ENCODE results near the gene SORCS1.

DNA sequence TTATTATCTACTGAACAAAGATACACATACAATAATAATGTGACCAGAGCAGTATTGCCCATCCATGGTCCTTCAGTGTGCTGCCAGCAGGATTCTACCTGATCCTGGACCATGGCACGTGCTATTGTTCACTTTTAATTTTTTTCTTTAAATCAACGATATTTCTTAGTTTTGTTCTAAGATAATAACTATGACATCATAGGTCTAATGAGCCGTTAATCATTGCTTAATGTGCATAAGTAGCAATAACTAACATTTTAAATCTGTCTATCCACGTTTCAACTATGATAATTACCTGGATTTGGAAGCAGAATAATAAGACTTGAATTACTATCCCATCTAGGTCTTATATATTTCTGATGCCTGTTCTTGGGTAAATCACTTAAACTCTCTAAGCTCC lies 253.8 kb downstream of the SORCS1 start:
- TF ChIP-seq, protein P1, sequence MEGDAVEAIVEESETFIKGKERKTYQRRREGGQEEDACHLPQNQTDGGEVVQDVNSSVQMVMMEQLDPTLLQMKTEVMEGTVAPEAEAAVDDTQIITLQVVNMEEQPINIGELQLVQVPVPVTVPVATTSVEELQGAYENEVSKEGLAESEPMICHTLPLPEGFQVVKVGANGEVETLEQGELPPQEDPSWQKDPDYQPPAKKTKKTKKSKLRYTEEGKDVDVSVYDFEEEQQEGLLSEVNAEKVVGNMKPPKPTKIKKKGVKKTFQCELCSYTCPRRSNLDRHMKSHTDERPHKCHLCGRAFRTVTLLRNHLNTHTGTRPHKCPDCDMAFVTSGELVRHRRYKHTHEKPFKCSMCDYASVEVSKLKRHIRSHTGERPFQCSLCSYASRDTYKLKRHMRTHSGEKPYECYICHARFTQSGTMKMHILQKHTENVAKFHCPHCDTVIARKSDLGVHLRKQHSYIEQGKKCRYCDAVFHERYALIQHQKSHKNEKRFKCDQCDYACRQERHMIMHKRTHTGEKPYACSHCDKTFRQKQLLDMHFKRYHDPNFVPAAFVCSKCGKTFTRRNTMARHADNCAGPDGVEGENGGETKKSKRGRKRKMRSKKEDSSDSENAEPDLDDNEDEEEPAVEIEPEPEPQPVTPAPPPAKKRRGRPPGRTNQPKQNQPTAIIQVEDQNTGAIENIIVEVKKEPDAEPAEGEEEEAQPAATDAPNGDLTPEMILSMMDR (IDR thresholded peaks at IDR 0.05) = no peak
- no peak for TF ChIP-seq ZFX (IDR thresholded peaks at IDR 0.05; ENCODE audit: borderline replicate concordance)
